ENCODE measurements around the gene LRRC8A.

- no peak for TF ChIP-seq CTCF (IDR thresholded peaks at IDR 0.05; ENCODE audit: low read depth, low read length, poor library complexity, severe bottlenecking)
- no peak for TF ChIP-seq EZH2phosphoT487 (IDR thresholded peaks at IDR 0.05; ENCODE audit: borderline replicate concordance, low read length)
These were observed 19.5 kb upstream of the LRRC8A start for GRCh38 chr9:128862401-128862851.

All from DOHH2 (cell line).